ENCODE measurements around the gene CTSC.

GRCh38 chr11:88340366-88340935 is 2.9 kb upstream of the CTSC start:
- TF ChIP-seq CTCF (IDR thresholded peaks at IDR 0.05; ENCODE audit: insufficient read depth, low read length, poor library complexity, severe bottlenecking) (no peak), EZH2phosphoT487 (conservative IDR thresholded peaks at IDR 0.05; ENCODE audit: low read length) (no peak)
